Measurements from ENCODE around the gene SLC16A2. TPM values are rescaled to one million over a fixed set of nuclear protein-coding genes. Genes with fewer than 3 reads are reported as not detected.

The SLC16A2 gene
- total and polyA plus RNA-seq, 9 donors, result 8.1 to 41.4 (median 24.1) TPM

DNA sequence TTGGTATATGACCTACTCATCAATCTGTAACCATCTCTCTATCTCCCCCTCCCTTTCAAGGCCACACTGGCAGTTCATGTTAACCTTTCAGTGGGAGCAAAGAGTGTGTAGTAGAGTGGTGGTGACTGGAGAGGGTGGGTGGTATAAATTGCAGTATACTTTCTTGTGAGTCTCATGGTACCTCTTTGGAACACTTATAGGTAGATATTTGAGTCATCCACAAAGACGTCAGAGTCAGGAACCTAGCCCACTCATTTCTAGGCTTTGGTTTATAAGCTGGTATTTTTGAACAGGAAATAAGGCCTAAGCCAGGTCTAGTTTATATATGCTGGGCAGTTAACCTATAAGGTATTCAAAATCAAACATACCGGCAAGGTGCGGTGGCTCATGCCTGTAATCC is 156.8 kb downstream of the SLC16A2 start:
- no peak for DNase-seq
- Histone ChIP-seq H3K27me3 (no peaks in the 10 kb centered on the region), H3K27ac (no peak overlapping the region), H3K36me3 (no peaks in the 10 kb centered on the region), H3K9me3 (no peaks in the 10 kb centered on the region), H3K4me1 (ENCODE audit: insufficient read depth) (no peaks in the 10 kb centered on the region), H3K4me3 (no peak overlapping the region)
- intact Hi-C loops (cut with DNase I), result no loop called here
- TF ChIP-seq CTCF (IDR thresholded peaks at IDR 0.05) (no peak), EP300 (IDR thresholded peaks at IDR 0.05) (no peak), POLR2A (IDR thresholded peaks at IDR 0.05) (no peak)
- WGBS, 3 donors, result 83 to 91% (median 87%) methylated on average over 3 of the region's 3 CpGs

DNA sequence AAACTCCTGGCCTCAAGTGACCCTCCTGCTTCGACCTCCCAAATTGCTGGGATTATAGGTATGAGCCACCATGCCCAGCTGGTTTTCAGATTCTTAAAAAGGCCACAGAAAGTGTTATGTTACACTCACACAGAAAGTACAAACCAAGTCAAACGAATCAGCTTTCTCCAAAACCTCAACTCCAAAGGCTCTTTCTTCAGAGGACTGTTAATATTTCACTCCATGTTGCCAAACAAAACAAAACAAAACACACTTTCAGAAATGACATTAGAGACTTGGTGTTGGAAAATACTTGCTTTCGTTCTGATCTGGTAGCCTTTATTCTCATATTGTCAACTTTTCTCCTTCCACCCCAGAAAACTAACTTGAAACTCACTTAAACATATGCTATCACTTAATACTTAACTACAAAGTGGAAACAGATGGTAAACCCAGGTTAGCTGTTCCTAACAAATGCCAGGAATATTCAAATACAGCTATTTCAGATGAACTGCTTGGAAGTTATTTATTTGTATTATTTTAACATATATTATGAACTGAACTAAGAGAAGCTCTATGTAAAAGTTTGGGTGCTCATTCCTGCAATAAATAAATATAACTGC is 158.4 kb downstream of the SLC16A2 start:
- Histone ChIP-seq H3K27me3 (no peaks in the 10 kb centered on the region), H3K4me3 (no peak overlapping the region), H3K9me3 (no peaks in the 10 kb centered on the region), H3K27ac (no peak overlapping the region), H3K36me3 (no peaks in the 10 kb centered on the region), H3K4me1 (ENCODE audit: insufficient read depth) (no peaks in the 10 kb centered on the region)
- whole genome bisulfite sequencing, 3 donors, result 18 to 37% (median 23%) methylated on average over 3 of the region's 3 CpGs
- TF ChIP-seq CTCF (IDR thresholded peaks at IDR 0.05), result no peak
- no peak for TF ChIP-seq EP300 (IDR thresholded peaks at IDR 0.05)
- no peak for TF ChIP-seq POLR2A (IDR thresholded peaks at IDR 0.05)
- intact Hi-C loops (cut with DNase I), result no loop called here
- DNase-seq, result no peak

Small RNA genes within 50 kb of the gene (small RNA-seq; reads per million reads assigned to genes)
- not detected for gene RN7SL790P

Other genes with a start within 250 kb of the SLC16A2 start
- not detected for gene ZCCHC13, start 117.3 kb upstream of the SLC16A2 start, total RNA-seq
- gene ZCCHC13, start 117.3 kb upstream of the SLC16A2 start, polyA plus RNA-seq, result not detected
- gene RLIM, start 193.1 kb downstream of the SLC16A2 start, total RNA-seq, result 10 to 100 TPM; 25.2 to 44.5 (median 34.2) TPM
- gene RLIM, start 193.1 kb downstream of the SLC16A2 start, polyA plus RNA-seq, result 10 to 100 TPM in 1 of 2 donors, 1 to 10 TPM in 1; 9.9 to 14.6 TPM

Measured in ovary (tissue), 9 donors.